Measurements from ENCODE around the gene TBC1D5. TPM values are rescaled to one million over a fixed set of nuclear protein-coding genes. Genes with fewer than 3 reads are reported as not detected.

TBC1D5 gene
- polyA plus RNA-seq, 2 of the 4 experiments (the other 2 are of a cell fraction): 36.7 to 72.2 TPM

DNA sequence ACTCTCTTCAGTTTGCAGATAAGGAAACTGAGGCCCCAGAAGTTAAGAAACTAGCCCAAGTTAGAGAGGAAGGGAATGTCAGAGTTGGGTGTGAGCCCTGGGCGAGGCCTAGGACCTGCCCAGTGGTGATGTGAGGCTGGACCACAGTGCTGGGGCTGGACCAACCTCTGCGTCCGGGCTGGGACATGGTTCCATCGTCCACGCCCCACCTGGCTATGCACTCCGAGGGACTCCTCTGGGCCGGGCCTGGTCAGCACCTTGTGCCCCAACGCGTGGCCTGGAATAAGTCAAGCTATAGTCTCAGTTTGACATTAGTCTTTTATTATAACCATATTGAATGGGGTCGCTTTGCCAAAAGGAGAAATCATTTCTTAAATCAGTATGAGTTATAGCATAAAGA, 585.6 kb downstream of the TBC1D5 start:
- no peak overlapping the region for H3K4me3 ChIP-seq
- H3K27ac ChIP-seq: no peak overlapping the region
- no peak overlapping the region for H3K4me2 ChIP-seq
- 93% methylated on average over 9 of the region's 10 CpGs for WGBS (ENCODE audit: missing lambda C conversion rate)
- DNase-seq (ENCODE audit: low read depth in 1 of 2, low spot score in 1 of 2): no peak
- TF ChIP-seq MAFK (IDR thresholded peaks at IDR 0.05; ENCODE audit: partially characterized antibody) (no peak), POLR2A (IDR thresholded peaks at IDR 0.05; ENCODE audit: low read length) (no peak), JUN (IDR thresholded peaks at IDR 0.05) (no peak)
- ChIA-PET POLR2A (no interaction called here), CTCF (no interaction called here)
- no peaks in the 10 kb centered on the region for H3K4me1 ChIP-seq
- no peak for FAIRE-seq
- no peak for ATAC-seq
- 0 out of 3 replicates have a peak, but pooled peaks cover 6% of the 10 kb centered on the region for H3K9me3 ChIP-seq

DNA sequence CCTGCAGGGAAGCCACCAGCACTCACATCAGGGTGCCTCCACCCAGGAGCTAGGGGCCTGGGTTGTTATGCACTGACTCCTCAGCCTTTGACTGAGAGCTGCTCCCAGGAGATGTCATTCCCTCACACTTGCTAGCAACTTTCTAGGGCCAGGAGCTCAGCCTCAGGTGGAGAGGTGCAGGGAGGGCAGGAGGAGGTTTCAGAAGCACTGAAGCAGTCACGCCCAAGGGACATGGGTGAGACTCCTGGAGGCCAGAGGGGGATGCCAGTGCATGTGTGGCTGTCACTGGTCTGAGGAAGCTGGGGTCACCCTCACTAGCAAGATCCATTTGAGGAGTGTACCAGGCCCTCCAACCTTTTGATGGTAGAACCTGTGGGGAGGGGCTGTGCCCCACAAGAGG, 586.5 kb downstream of the TBC1D5 start:
- no peak overlapping the region for H3K4me3 ChIP-seq
- H3K27ac ChIP-seq: no peak overlapping the region
- DNase-seq (ENCODE audit: low read depth in 1 of 2, low spot score in 1 of 2) (no peak), ATAC-seq (no peak), FAIRE-seq (no peak)
- TF ChIP-seq, protein P1, sequence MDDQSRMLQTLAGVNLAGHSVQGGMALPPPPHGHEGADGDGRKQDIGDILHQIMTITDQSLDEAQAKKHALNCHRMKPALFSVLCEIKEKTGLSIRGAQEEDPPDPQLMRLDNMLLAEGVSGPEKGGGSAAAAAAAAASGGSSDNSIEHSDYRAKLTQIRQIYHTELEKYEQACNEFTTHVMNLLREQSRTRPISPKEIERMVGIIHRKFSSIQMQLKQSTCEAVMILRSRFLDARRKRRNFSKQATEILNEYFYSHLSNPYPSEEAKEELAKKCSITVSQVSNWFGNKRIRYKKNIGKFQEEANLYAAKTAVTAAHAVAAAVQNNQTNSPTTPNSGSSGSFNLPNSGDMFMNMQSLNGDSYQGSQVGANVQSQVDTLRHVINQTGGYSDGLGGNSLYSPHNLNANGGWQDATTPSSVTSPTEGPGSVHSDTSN (IDR thresholded peaks at IDR 0.05): no peak
- TF ChIP-seq MAFK (IDR thresholded peaks at IDR 0.05; ENCODE audit: partially characterized antibody): no peak
- no peak for TF ChIP-seq RAD21 (conservative IDR thresholded peaks at IDR 0.05 in 1 of 2, IDR thresholded peaks at IDR 0.05 in 1 of 2)
- TF ChIP-seq BHLHE40 (IDR thresholded peaks at IDR 0.05; ENCODE audit: low read depth, low read length): no peak
- TF ChIP-seq, protein P2, sequence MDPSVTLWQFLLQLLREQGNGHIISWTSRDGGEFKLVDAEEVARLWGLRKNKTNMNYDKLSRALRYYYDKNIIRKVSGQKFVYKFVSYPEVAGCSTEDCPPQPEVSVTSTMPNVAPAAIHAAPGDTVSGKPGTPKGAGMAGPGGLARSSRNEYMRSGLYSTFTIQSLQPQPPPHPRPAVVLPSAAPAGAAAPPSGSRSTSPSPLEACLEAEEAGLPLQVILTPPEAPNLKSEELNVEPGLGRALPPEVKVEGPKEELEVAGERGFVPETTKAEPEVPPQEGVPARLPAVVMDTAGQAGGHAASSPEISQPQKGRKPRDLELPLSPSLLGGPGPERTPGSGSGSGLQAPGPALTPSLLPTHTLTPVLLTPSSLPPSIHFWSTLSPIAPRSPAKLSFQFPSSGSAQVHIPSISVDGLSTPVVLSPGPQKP (IDR thresholded peaks at IDR 0.05; ENCODE audit: low read depth, low read length): no peak
- 0 out of 3 replicates have a peak, but pooled peaks cover 6% of the 10 kb centered on the region for H3K9me3 ChIP-seq
- H3K4me1 ChIP-seq: no peaks in the 10 kb centered on the region
- no peak overlapping the region for H3K4me2 ChIP-seq
- 83% methylated on average over 1 of the region's 1 CpG for WGBS (ENCODE audit: missing lambda C conversion rate)
- ChIA-PET POLR2A (no interaction called here), CTCF (no interaction called here)

DNA sequence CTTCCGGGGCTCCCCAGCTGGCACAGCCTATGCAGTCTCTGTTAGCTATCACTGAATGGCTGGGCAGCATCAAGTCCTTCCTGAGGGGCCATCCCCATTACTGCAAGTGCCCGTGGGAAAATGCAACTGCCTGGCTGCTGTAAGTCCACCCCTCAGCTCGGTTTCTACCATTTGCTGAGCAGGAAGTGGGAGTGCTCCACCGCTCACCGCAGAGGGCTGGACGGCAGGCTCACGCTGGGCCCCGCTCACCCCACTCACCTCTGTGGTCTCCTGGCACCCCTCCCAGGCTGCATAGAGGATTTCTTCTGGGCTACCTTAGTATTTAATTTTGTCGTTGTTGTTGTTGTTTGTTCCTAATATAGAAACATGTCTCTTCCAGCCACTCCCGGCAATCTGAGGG, 587.5 kb downstream of the TBC1D5 start:
- 95% methylated on average over 9 of the region's 10 CpGs for WGBS (ENCODE audit: missing lambda C conversion rate)
- H3K4me3 ChIP-seq: no peak overlapping the region
- no peak overlapping the region for H3K4me2 ChIP-seq
- ATAC-seq: no peak
- no peak overlapping the region for H3K27ac ChIP-seq
- FAIRE-seq: no peak
- DNase-seq (ENCODE audit: low read depth in 1 of 2, low spot score in 1 of 2): no peak
- ChIA-PET CTCF (no interaction called here), POLR2A (no interaction called here)
- no peaks in the 10 kb centered on the region for H3K4me1 ChIP-seq
- H3K9me3 ChIP-seq: 0 out of 3 replicates have a peak, but pooled peaks cover 6% of the 10 kb centered on the region
- TF ChIP-seq PHF8 (IDR thresholded peaks at IDR 0.05; ENCODE audit: borderline replicate concordance, low read depth) (no peak), TP53 (CRISPR knock-in tag; IDR thresholded peaks at IDR 0.05) (no peak), KDM1A (IDR thresholded peaks at IDR 0.05; ENCODE audit: low read depth) (no peak), ZC3H11A (IDR thresholded peaks at IDR 0.05) (no peak), CBX2 (IDR thresholded peaks at IDR 0.05; ENCODE audit: borderline replicate concordance, low read depth) (no peak), SMC3 (IDR thresholded peaks at IDR 0.05) (no peak), MYC (IDR thresholded peaks at IDR 0.05; ENCODE audit: borderline replicate concordance, low read length) (no peak)
- TF ChIP-seq, protein P3, sequence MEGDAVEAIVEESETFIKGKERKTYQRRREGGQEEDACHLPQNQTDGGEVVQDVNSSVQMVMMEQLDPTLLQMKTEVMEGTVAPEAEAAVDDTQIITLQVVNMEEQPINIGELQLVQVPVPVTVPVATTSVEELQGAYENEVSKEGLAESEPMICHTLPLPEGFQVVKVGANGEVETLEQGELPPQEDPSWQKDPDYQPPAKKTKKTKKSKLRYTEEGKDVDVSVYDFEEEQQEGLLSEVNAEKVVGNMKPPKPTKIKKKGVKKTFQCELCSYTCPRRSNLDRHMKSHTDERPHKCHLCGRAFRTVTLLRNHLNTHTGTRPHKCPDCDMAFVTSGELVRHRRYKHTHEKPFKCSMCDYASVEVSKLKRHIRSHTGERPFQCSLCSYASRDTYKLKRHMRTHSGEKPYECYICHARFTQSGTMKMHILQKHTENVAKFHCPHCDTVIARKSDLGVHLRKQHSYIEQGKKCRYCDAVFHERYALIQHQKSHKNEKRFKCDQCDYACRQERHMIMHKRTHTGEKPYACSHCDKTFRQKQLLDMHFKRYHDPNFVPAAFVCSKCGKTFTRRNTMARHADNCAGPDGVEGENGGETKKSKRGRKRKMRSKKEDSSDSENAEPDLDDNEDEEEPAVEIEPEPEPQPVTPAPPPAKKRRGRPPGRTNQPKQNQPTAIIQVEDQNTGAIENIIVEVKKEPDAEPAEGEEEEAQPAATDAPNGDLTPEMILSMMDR (IDR thresholded peaks at IDR 0.05): no peak
- TF ChIP-seq, protein P4, sequence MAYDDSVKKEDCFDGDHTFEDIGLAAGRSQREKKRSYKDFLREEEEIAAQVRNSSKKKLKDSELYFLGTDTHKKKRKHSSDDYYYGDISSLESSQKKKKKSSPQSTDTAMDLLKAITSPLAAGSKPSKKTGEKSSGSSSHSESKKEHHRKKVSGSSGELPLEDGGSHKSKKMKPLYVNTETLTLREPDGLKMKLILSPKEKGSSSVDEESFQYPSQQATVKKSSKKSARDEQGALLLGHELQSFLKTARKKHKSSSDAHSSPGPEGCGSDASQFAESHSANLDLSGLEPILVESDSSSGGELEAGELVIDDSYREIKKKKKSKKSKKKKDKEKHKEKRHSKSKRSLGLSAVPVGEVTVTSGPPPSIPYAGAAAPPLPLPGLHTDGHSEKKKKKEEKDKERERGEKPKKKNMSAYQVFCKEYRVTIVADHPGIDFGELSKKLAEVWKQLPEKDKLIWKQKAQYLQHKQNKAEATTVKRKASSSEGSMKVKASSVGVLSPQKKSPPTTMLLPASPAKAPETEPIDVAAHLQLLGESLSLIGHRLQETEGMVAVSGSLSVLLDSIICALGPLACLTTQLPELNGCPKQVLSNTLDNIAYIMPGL (CRISPR knock-in tag; IDR thresholded peaks at IDR 0.05; ENCODE audit: borderline replicate concordance): no peak
- TF ChIP-seq, protein P5, sequence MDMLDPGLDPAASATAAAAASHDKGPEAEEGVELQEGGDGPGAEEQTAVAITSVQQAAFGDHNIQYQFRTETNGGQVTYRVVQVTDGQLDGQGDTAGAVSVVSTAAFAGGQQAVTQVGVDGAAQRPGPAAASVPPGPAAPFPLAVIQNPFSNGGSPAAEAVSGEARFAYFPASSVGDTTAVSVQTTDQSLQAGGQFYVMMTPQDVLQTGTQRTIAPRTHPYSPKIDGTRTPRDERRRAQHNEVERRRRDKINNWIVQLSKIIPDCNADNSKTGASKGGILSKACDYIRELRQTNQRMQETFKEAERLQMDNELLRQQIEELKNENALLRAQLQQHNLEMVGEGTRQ (IDR thresholded peaks at IDR 0.05): no peak

All from A549 (cell line).